ENCODE measurements around the gene GRAMD2B.

GRAMD2B gene

GRCh38 chr5:126523818-126524510 is 100.8 kb downstream of the GRAMD2B start:
- no peak for TF ChIP-seq EZH2 (IDR thresholded peaks at IDR 0.05; ENCODE audit: borderline replicate concordance, low read length)
- TF ChIP-seq CTCF (IDR thresholded peaks at IDR 0.05; ENCODE audit: low read length), result no peak
- no peaks in the 10 kb centered on the region for H4K20me1 ChIP-seq (ENCODE audit: insufficient read depth, low read length)
- no peaks in the 10 kb centered on the region for H3K9me2 ChIP-seq (ENCODE audit: low read depth, low read length)
- no peaks in the 10 kb centered on the region for H3K79me2 ChIP-seq (ENCODE audit: insufficient read depth, low read length)
- no peak overlapping the region for H2AFZ ChIP-seq (ENCODE audit: low read length)
- no peaks in the 10 kb centered on the region for H3K27me3 ChIP-seq (ENCODE audit: insufficient read depth, low read length)
- H3F3A ChIP-seq (ENCODE audit: insufficient read depth, low read length), result no peaks in the 10 kb centered on the region
- H3K9ac ChIP-seq (ENCODE audit: low read length), result no peak overlapping the region
- H3K27ac ChIP-seq (ENCODE audit: low read depth, low read length, poor library complexity, severe bottlenecking), result no peak overlapping the region
- H3K9me3 ChIP-seq (ENCODE audit: low read length), result no peaks in the 10 kb centered on the region
- no peaks in the 10 kb centered on the region for H3K4me1 ChIP-seq (ENCODE audit: insufficient read depth, low read length, severe bottlenecking)
- no peak overlapping the region for H3K4me3 ChIP-seq (ENCODE audit: low read depth, low read length, poor library complexity, severe bottlenecking)
- no peak overlapping the region for H3K4me2 ChIP-seq (ENCODE audit: low read length)
- H3K36me3 ChIP-seq (ENCODE audit: insufficient read depth, low read length), result no peaks in the 10 kb centered on the region

- H3K4me1 ChIP-seq (ENCODE audit: insufficient read depth, low read length, severe bottlenecking), result no peaks in the 10 kb centered on the region
- no peaks in the 10 kb centered on the region for H4K20me1 ChIP-seq (ENCODE audit: insufficient read depth, low read length)
- H3F3A ChIP-seq (ENCODE audit: insufficient read depth, low read length), result no peaks in the 10 kb centered on the region
- no peaks in the 10 kb centered on the region for H3K9me2 ChIP-seq (ENCODE audit: low read depth, low read length)
- H3K9me3 ChIP-seq (ENCODE audit: low read length), result no peaks in the 10 kb centered on the region
- no peak overlapping the region for H2AFZ ChIP-seq (ENCODE audit: low read length)
- H3K79me2 ChIP-seq (ENCODE audit: insufficient read depth, low read length), result no peaks in the 10 kb centered on the region
- no peak overlapping the region for H3K27ac ChIP-seq (ENCODE audit: low read depth, low read length, poor library complexity, severe bottlenecking)
- no peak overlapping the region for H3K4me3 ChIP-seq (ENCODE audit: low read depth, low read length, poor library complexity, severe bottlenecking)
- H3K36me3 ChIP-seq (ENCODE audit: insufficient read depth, low read length), result no peaks in the 10 kb centered on the region
- no peak for TF ChIP-seq EZH2 (IDR thresholded peaks at IDR 0.05; ENCODE audit: borderline replicate concordance, low read length)
- TF ChIP-seq CTCF (IDR thresholded peaks at IDR 0.05; ENCODE audit: low read length), result no peak
- H3K27me3 ChIP-seq (ENCODE audit: insufficient read depth, low read length), result no peaks in the 10 kb centered on the region
- H3K4me2 ChIP-seq (ENCODE audit: low read length), result no peak overlapping the region
- no peak overlapping the region for H3K9ac ChIP-seq (ENCODE audit: low read length)
These were observed 102.5 kb downstream of the GRAMD2B start for GRCh38 chr5:126525630-126526245.

- Histone ChIP-seq H3K4me2 (ENCODE audit: low read length) (no peak overlapping the region), H3F3A (ENCODE audit: insufficient read depth, low read length) (no peaks in the 10 kb centered on the region), H3K9me3 (ENCODE audit: low read length) (no peaks in the 10 kb centered on the region), H3K36me3 (ENCODE audit: insufficient read depth, low read length) (no peaks in the 10 kb centered on the region), H2AFZ (ENCODE audit: low read length) (no peak overlapping the region), H3K9me2 (ENCODE audit: low read depth, low read length) (no peaks in the 10 kb centered on the region), H3K79me2 (ENCODE audit: insufficient read depth, low read length) (no peaks in the 10 kb centered on the region), H3K27ac (ENCODE audit: low read depth, low read length, poor library complexity, severe bottlenecking) (no peak overlapping the region), H3K4me3 (ENCODE audit: low read depth, low read length, poor library complexity, severe bottlenecking) (no peak overlapping the region), H3K27me3 (ENCODE audit: insufficient read depth, low read length) (no peaks in the 10 kb centered on the region), H3K4me1 (ENCODE audit: insufficient read depth, low read length, severe bottlenecking) (no peaks in the 10 kb centered on the region), H4K20me1 (ENCODE audit: insufficient read depth, low read length) (no peaks in the 10 kb centered on the region), H3K9ac (ENCODE audit: low read length) (no peak overlapping the region)
- no peak for TF ChIP-seq CTCF (IDR thresholded peaks at IDR 0.05; ENCODE audit: low read length)
- TF ChIP-seq EZH2 (IDR thresholded peaks at IDR 0.05; ENCODE audit: borderline replicate concordance, low read length), result no peak
These were observed 103.3 kb downstream of the GRAMD2B start for GRCh38 chr5:126526493-126526892.
